H1 (cell line): ENCODE measurements around the gene FAT1. TPM values are rescaled to one million over a fixed set of nuclear protein-coding genes. Genes with fewer than 3 reads are reported as not detected.

Source experiments
- CTCF ChIA-PET: fragments of 300-600 bp; sonication (Branson Sonifier 250); formaldehyde crosslinking; loops from one replicate; lab custom pipeline; 2021; ENCODE audit not compliant: partially characterized antibody; lab: Charles Lee
- POLR2A ChIA-PET: fragments of 300-600 bp; sonication (Branson Sonifier 250); formaldehyde crosslinking; loops from one replicate; lab custom pipeline; 2021; ENCODE audit warnings: inconsistent platforms; ENCODE audit not compliant: partially characterized antibody; lab: Charles Lee
- DNase-seq, 2 experiments: peaks; one replicate each; pipeline versions ENCODE4 v3.0.0 to v3.0.0-alpha.2; 2010 to 2022; ENCODE audit warnings: low spot score in 2 of 2, low read depth in 1 of 2, mixed read lengths in 1 of 2
- FAIRE-seq: peaks from 2 replicates; lab custom pipeline; 2011; peaks lifted over from hg19 to GRCh38; lab: Jason Lieb, UNC
- H2AFZ ChIP-seq: 2 replicates; pipeline ENCODE4 v1.8.1; 2012; ENCODE audit warnings: low read length, inconsistent platforms
- H2AK5ac ChIP-seq: 2 replicates; pipeline ENCODE4 v1.6.1; 2013; ENCODE audit warnings: low read depth, low read length
- H2BK120ac ChIP-seq: replicated peaks from 2 replicates; pipeline ENCODE3; 2013; ENCODE audit warnings: low read depth, low read length, inconsistent platforms
- H2BK12ac ChIP-seq: 2 replicates; pipeline ENCODE4 v1.6.1; 2013; ENCODE audit warnings: low read depth, low read length
- H2BK15ac ChIP-seq: 2 replicates; pipeline ENCODE4 v1.6.1; 2013; ENCODE audit warnings: low read length
- H2BK20ac ChIP-seq: 2 replicates; pipeline ENCODE4 v1.6.1; 2013; ENCODE audit warnings: low read length
- H2BK5ac ChIP-seq: 2 replicates; pipeline ENCODE4 v1.6.1; 2013; ENCODE audit warnings: low read depth, low read length
- H3K14ac ChIP-seq: 2 replicates; pipeline ENCODE4 v1.6.1; 2013; ENCODE audit warnings: inconsistent platforms; ENCODE audit not compliant: insufficient read length
- H3K18ac ChIP-seq: 2 replicates; pipeline ENCODE4 v1.6.1; 2013; ENCODE audit warnings: low read length; ENCODE audit errors: extremely low read depth
- H3K23ac ChIP-seq: 2 replicates; pipeline ENCODE4 v1.6.1; 2013; ENCODE audit warnings: inconsistent platforms; ENCODE audit not compliant: insufficient read length
- H3K23me2 ChIP-seq: 2 replicates; pipeline ENCODE4 v1.6.1; 2013; ENCODE audit warnings: low read depth, low read length
- H3K27ac ChIP-seq: 2 replicates; pipeline ENCODE4 v1.6.1; 2011; ENCODE audit warnings: low read depth, low read length, inconsistent platforms
- H3K27me3 ChIP-seq, 4 experiments: replicated peaks in 1 of 4; 1 replicate in 1 of 4; 2 replicates in 3 of 4; pipeline versions ENCODE4 v1.6.1 to v1.8.1; 2011 to 2013; ENCODE audit warnings: low read length in 3 of 4, mild to moderate bottlenecking in 3 of 4, inconsistent platforms in 2 of 4, mixed read lengths in 2 of 4, moderate library complexity in 1 of 4; ENCODE audit not compliant: control insufficient read depth in 3 of 4, insufficient read depth in 3 of 4; ENCODE audit errors: extremely low read depth in 1 of 4
- H3K36me3 ChIP-seq, 4 experiments: 2 replicates each; pipeline versions ENCODE4 v1.6.1 to v1.8.1; 2011 to 2013; ENCODE audit warnings: mild to moderate bottlenecking in 4 of 4, low read length in 3 of 4, moderate library complexity in 2 of 4, control low read depth in 1 of 4, inconsistent platforms in 1 of 4; ENCODE audit not compliant: insufficient read depth in 4 of 4, control insufficient read depth in 2 of 4
- H3K4ac ChIP-seq: replicated peaks from 2 replicates; pipeline ENCODE3; 2013; ENCODE audit warnings: low read length, low read depth, mixed read lengths, inconsistent platforms; ENCODE audit not compliant: insufficient read length
- H3K4me1 ChIP-seq, 4 experiments: replicated peaks in 1 of 4; 1 replicate in 1 of 4; 2 replicates in 3 of 4; pipeline versions ENCODE4 v1.6.1 to v1.8.1; 2011 to 2013; ENCODE audit warnings: low read length in 3 of 4, inconsistent platforms in 2 of 4, mixed read lengths in 1 of 4; ENCODE audit not compliant: insufficient read depth in 4 of 4, control insufficient read depth in 3 of 4
- H3K4me2 ChIP-seq, 2 experiments: 2 replicates each; pipeline versions ENCODE4 v1.6.1 to v1.8.1; 2011 to 2013; ENCODE audit warnings: low read depth in 2 of 2, low read length in 2 of 2, control low read depth in 1 of 2, inconsistent platforms in 1 of 2, mild to moderate bottlenecking in 1 of 2; ENCODE audit not compliant: insufficient read depth in 1 of 2
- H3K4me3 ChIP-seq, 4 experiments: fragments of 200-600, 300-600 bp in 1 of 4; sonication (generic), shearing (Covaris generic), sonication (Bioruptor Twin) in 1 of 4; 2 replicates each; pipeline versions ENCODE4 v1.5.1 to v1.8.1; 2011 to 2016; ENCODE audit warnings: low read length in 4 of 4, low read depth in 3 of 4, control low read depth in 2 of 4, inconsistent platforms in 2 of 4, mild to moderate bottlenecking in 2 of 4, mixed read lengths in 1 of 4, moderate library complexity in 1 of 4; ENCODE audit not compliant: insufficient read depth in 2 of 4; ENCODE audit errors: extremely low read depth in 1 of 4
- H3K56ac ChIP-seq: replicated peaks from 2 replicates; pipeline ENCODE3; 2013; ENCODE audit warnings: low read depth, mild to moderate bottlenecking, mixed read lengths, low read length, inconsistent platforms; ENCODE audit not compliant: insufficient read length
- H3K79me1 ChIP-seq: 2 replicates; pipeline ENCODE4 v1.6.1; 2013; ENCODE audit warnings: low read depth, low read length, control low read depth
- H3K79me2 ChIP-seq, 2 experiments: 2 replicates each; pipeline versions ENCODE4 v1.6.1 to v1.8.1; 2012 to 2013; ENCODE audit warnings: low read length in 2 of 2, mild to moderate bottlenecking in 2 of 2, inconsistent platforms in 1 of 2; ENCODE audit not compliant: insufficient read depth in 2 of 2, control insufficient read depth in 1 of 2
- H3K9ac ChIP-seq, 4 experiments: replicated peaks in 1 of 4; 1 replicate in 1 of 4; 2 replicates in 3 of 4; pipeline versions ENCODE4 v1.6.1 to v1.8.1; 2011 to 2013; ENCODE audit warnings: low read depth in 3 of 4, low read length in 3 of 4, control low read depth in 2 of 4, mild to moderate bottlenecking in 2 of 4, moderate library complexity in 2 of 4, inconsistent platforms in 1 of 4; ENCODE audit errors: extremely low read depth in 1 of 4
- H3K9me3 ChIP-seq, 2 experiments: 2 replicates each; pipeline versions ENCODE4 v1.6.1 to v1.8.1; 2012 to 2013; ENCODE audit warnings: mild to moderate bottlenecking in 2 of 2, moderate library complexity in 2 of 2, control low read depth in 1 of 2, inconsistent platforms in 1 of 2, low read depth in 1 of 2, low read length in 1 of 2, mixed read lengths in 1 of 2; ENCODE audit not compliant: insufficient read depth in 2 of 2
- H4K20me1 ChIP-seq, 2 experiments: replicated peaks in 1 of 2; 2 replicates each; pipeline versions ENCODE3 to v1.8.1; 2011 to 2013; ENCODE audit warnings: inconsistent platforms in 2 of 2, low read length in 2 of 2, mild to moderate bottlenecking in 1 of 2; ENCODE audit not compliant: insufficient read depth in 2 of 2, control insufficient read depth in 1 of 2
- H4K5ac ChIP-seq: 2 replicates; pipeline ENCODE4 v1.6.1; 2013; ENCODE audit warnings: low read length, low read depth, mixed read lengths, inconsistent platforms; ENCODE audit not compliant: insufficient read length
- H4K8ac ChIP-seq: 2 replicates; pipeline ENCODE4 v1.8.0; 2013; ENCODE audit warnings: mild to moderate bottlenecking, moderate library complexity, low read length, inconsistent platforms; ENCODE audit not compliant: insufficient read depth; ENCODE audit errors: extremely low read depth
- H4K91ac ChIP-seq: replicated peaks from 2 replicates; pipeline ENCODE3; 2013; ENCODE audit warnings: low read length, mixed read lengths, inconsistent platforms; ENCODE audit not compliant: insufficient read length
- POU5F1 ChIP-seq: IDR thresholded peaks from 2 replicates; pipeline ENCODE4 v1.6.1; 2011; ENCODE audit warnings: low read depth, mild to moderate bottlenecking, low read length, moderate library complexity
- RFX5 ChIP-seq: IDR thresholded peaks from 2 replicates; pipeline ENCODE4 v1.6.1; 2011; ENCODE audit warnings: low read depth, low read length, improper control_type of control experiment, borderline replicate concordance
- SUZ12 ChIP-seq: fragments of 200-600 bp; sonication (generic); IDR thresholded peaks from 2 replicates; pipeline ENCODE4 v1.6.1; 2012; ENCODE audit warnings: mild to moderate bottlenecking, inconsistent platforms, low read length, moderate library complexity, mixed read lengths
- WGBS, 2 experiments: shearing (Covaris generic) in 1 of 2; methylation state at CpG; one replicate each; pipeline versions ENCODE4 v1.1.6 to v1.1.7; 2013 to 2015; ENCODE audit warnings: low lambda C conversion rate in 2 of 2, mixed read lengths in 2 of 2, inconsistent platforms in 1 of 2, low coverage in 1 of 2, missing lambda C conversion rate in 1 of 2; ENCODE audit not compliant: insufficient replicate concordance in 2 of 2, insufficient coverage in 1 of 2, insufficient read length in 1 of 2; ENCODE audit errors: extremely low coverage in 1 of 2, missing lambda C conversion rate in 1 of 2; 5-methylcytosine and 5-hydroxymethylcytosine counted together
- polyA plus RNA-seq, 7 experiments: library from polyadenylated mRNA; depleted of rRNA in 3 of 7; stranded (reverse) in 5 of 7; unstranded in 2 of 7; fragments of >200 nt in 5 of 7; fragments of 200-250 nt in 2 of 7; gene quantifications; 1 replicate in 5 of 7; 2 replicates in 1 of 7; 4 replicates in 1 of 7; pipeline versions ENCODE4 v1.2.1 to v1.2.3, GENCODE V29; 2011 to 2013; ENCODE audit warnings: missing spikeins in 2 of 7, mixed read lengths in 2 of 7
- total RNA-seq: library from RNA; stranded (reverse); fragmentation: NEBNext Ultra II Directional; extraction: Animal tissue kit (Norgen Biotek cat#: 25700); gene quantifications from 2 replicates; pipeline ENCODE4 v1.2.1, GENCODE V29; 2021

FAT1 gene
- total and polyA plus RNA-seq, 2 of the 8 experiments (the other 6 are each of a cell fraction or from before 2014, with no cell fraction given) = 94.4 to 137 TPM

GRCh38 chr4:186537843-186538521, 185.7 kb downstream of the FAT1 start:
- Histone ChIP-seq H2BK5ac (no peak overlapping the region), H3K4ac (no peak overlapping the region), H2AFZ (no peak overlapping the region), H2BK20ac (no peak overlapping the region), H4K5ac (no peak overlapping the region), H3K23me2 (no peaks in the 10 kb centered on the region), H3K18ac (no peak overlapping the region), H3K4me3 (no peak overlapping the region), H3K27me3 (no peaks in the 10 kb centered on the region), H3K27ac (no peak overlapping the region), H2BK12ac (no peak overlapping the region), H3K79me2 (no peaks in the 10 kb centered on the region), H3K9ac (no peak overlapping the region), H4K20me1 (no peaks in the 10 kb centered on the region), H4K8ac (no peak overlapping the region), H3K14ac (no peak overlapping the region), H3K56ac (no peak overlapping the region), H3K9me3 (peaks cover under 1 to 1% of the 10 kb centered on the region in 2 experiments; a peak in 2 of 4 replicates), H2BK15ac (no peak overlapping the region), H4K91ac (no peak overlapping the region)
- DNase-seq = no peak
- no peak for FAIRE-seq
- POLR2A ChIA-PET = no interaction called here
- TF ChIP-seq RFX5 (no peak), SUZ12 (no peak), POU5F1 (no peak)
- TF ChIP-seq, all 59 proteins: peak for 0
- Histone ChIP-seq H3K23ac (no peak overlapping the region), H2BK120ac (no peak overlapping the region), H3K36me3 (no peaks in the 10 kb centered on the region), H3K4me1 (no peaks in the 10 kb centered on the region), H3K4me2 (no peak overlapping the region), H2AK5ac (no peak overlapping the region), H3K79me1 (no peaks in the 10 kb centered on the region)
- 88% methylated on average over 19 of the region's 19 CpGs; no CpG with 5 or more reads in 1 of the 2 experiments for WGBS, 2 experiments
- CTCF ChIA-PET = interaction anchor here (0.7 to 3.9 kb wide), 13 partner anchors 8 to 347 kb away, joined by 3 to 12 read pairs (median 4); partner anchors contain the start of gene CYP4V2
